ENCODE measurements around the gene CAPNS2. TPM values are rescaled to one million over a fixed set of nuclear protein-coding genes. Genes with fewer than 3 reads are reported as not detected.

The CAPNS2 gene
- total and polyA plus RNA-seq, 8 donors, result 0.19 to 0.32 TPM; not detected in 6

GRCh38 chr16:55557186-55557585, 9.3 kb upstream of the CAPNS2 start:
- H3K4me1 ChIP-seq, result peaks cover 0 to 9% (median 0%) of the 10 kb centered on the region in 3 donors
- DNase-seq (no peak), ATAC-seq (no peak), FAIRE-seq (no peak)
- H3K36me3 ChIP-seq, result no peaks in the 10 kb centered on the region
- no peaks in the 10 kb centered on the region for H3K9me3 ChIP-seq
- no peak overlapping the region for H3K27ac ChIP-seq
- intact Hi-C loops (cut with DNase I), result no loop called here
- H3K27me3 ChIP-seq, result no peaks in the 10 kb centered on the region
- no peak for TF ChIP-seq CTCF (IDR thresholded peaks at IDR 0.05)
- no peak overlapping the region for H3K4me3 ChIP-seq

DNA sequence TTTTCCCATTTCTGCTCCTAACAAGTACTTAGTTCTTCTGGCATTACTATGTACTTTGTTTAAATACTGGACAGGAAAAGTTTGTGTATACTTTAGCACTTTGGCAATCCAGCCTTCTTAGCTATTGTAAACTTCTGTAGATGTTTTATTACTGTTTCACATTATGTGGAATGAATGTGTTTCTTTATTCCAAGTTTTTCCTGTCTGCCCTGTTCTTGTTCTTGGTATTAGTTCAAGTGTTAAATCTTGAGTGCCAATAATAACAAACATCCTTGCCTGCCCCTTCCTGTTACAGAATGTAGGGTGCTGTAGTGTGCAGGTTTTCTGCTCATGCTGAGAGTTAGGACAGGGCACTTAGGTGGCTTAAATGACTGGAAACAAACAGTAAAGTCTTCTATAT, 7.3 kb upstream of the CAPNS2 start:
- H3K27me3 ChIP-seq, result no peaks in the 10 kb centered on the region
- no peak for DNase-seq
- H3K4me1 ChIP-seq, result peaks cover 0 to 9% (median 0%) of the 10 kb centered on the region in 3 donors
- no peaks in the 10 kb centered on the region for H3K36me3 ChIP-seq
- intact Hi-C loops (cut with DNase I), result no loop called here
- ATAC-seq, result peak in 2 of 4 donors; percentile 58 to 60
- H3K9me3 ChIP-seq, result no peaks in the 10 kb centered on the region
- no peak overlapping the region for H3K4me3 ChIP-seq
- peak; percentile 49 for FAIRE-seq
- TF ChIP-seq CTCF (IDR thresholded peaks at IDR 0.05), result no peak
- no peak overlapping the region for H3K27ac ChIP-seq

GRCh38 chr16:55559933-55560516, 6.5 kb upstream of the CAPNS2 start:
- Histone ChIP-seq H3K9me3 (no peaks in the 10 kb centered on the region), H3K4me1 (peaks cover 0 to 9% (median 0%) of the 10 kb centered on the region in 3 donors), H3K36me3 (no peaks in the 10 kb centered on the region), H3K4me3 (no peak overlapping the region), H3K27me3 (no peaks in the 10 kb centered on the region), H3K27ac (no peak overlapping the region)
- DNase-seq, result no peak
- WGBS, 2 donors, result 55 to 60% methylated on average over 1 of the region's 1 CpG
- ATAC-seq, result no peak
- intact Hi-C loops (cut with DNase I), result no loop called here
- no peak for FAIRE-seq
- no peak for TF ChIP-seq CTCF (IDR thresholded peaks at IDR 0.05)

GRCh38 chr16:55561319-55561848, 5.1 kb upstream of the CAPNS2 start:
- FAIRE-seq (no peak), ATAC-seq (no peak)
- WGBS, 2 donors, result 91 to 92% methylated on average over 2 of the region's 2 CpGs

More at GRCh38 chr16:55561319-55561848, 5.1 kb upstream of the CAPNS2 start:
- H3K4me3 ChIP-seq, result no peak overlapping the region
- H3K9me3 ChIP-seq, result no peaks in the 10 kb centered on the region
- no peak for DNase-seq
- TF ChIP-seq CTCF (IDR thresholded peaks at IDR 0.05), result no peak
- no peaks in the 10 kb centered on the region for H3K36me3 ChIP-seq
- no peaks in the 10 kb centered on the region for H3K27me3 ChIP-seq
- H3K4me1 ChIP-seq, result peaks cover 0 to 9% (median 0%) of the 10 kb centered on the region in 3 donors
- H3K27ac ChIP-seq, result no peak overlapping the region
- intact Hi-C loops (cut with DNase I), result no loop called here

Measured in pancreas (tissue), 10 donors.